ENCODE results near the gene ANKRD30A.
"Not testable (repeated sequence)": the region's sequence is repeated elsewhere in the genome, so short reads cannot be mapped to it uniquely, and the experiment has no call there.

Gene ANKRD30A

GRCh38 chr10:37246637-37247036 lies 121.2 kb downstream of the ANKRD30A start:
- Histone ChIP-seq H2BK12ac (ENCODE audit: low read length in 2 of 2) (no peak overlapping the region), H3K9ac (ENCODE audit: low read length) (no peak overlapping the region), H3K9me3 (ENCODE audit: control insufficient read depth, low read length) (no peaks in the 10 kb centered on the region), H3K36me3 (ENCODE audit: control insufficient read depth in 1 of 2, insufficient read depth in 2 of 2, low read depth in 1 of 2, low read length in 2 of 2) (no peaks in the 10 kb centered on the region), H3K18ac (ENCODE audit: low read depth in 1 of 2, low read length in 2 of 2) (no peak overlapping the region), H2AK5ac (ENCODE audit: low read length, severe bottlenecking) (no peak overlapping the region), H3K4ac (ENCODE audit: low read depth in 1 of 2, low read length in 2 of 2) (no peak overlapping the region), H3K4me1 (ENCODE audit: control insufficient read depth, insufficient read depth, low read depth, low read length) (no peaks in the 10 kb centered on the region), H3K4me2 (ENCODE audit: low read length, poor library complexity, severe bottlenecking) (no peak overlapping the region), H3K4me3 (ENCODE audit: insufficient read depth in 1 of 2, low read depth in 1 of 2, low read length in 2 of 2) (no peak overlapping the region), H2BK120ac (ENCODE audit: low read depth, low read length) (no peak overlapping the region), H3K27ac (ENCODE audit: low read length, poor library complexity, severe bottlenecking) (no peak overlapping the region), H4K8ac (ENCODE audit: low read length) (no peak overlapping the region), H2BK5ac (ENCODE audit: low read depth, low read length, poor library complexity, severe bottlenecking) (no peak overlapping the region), H3K79me1 (replicated peaks; ENCODE audit: low read length, poor library complexity, severe bottlenecking) (no peaks in the 10 kb centered on the region), H2AFZ (ENCODE audit: low read depth, low read length) (no peak overlapping the region), H2BK15ac (ENCODE audit: low read depth, poor library complexity, severe bottlenecking) (no peak overlapping the region), H3K14ac (ENCODE audit: low read length in 2 of 2) (no peak overlapping the region), H4K91ac (ENCODE audit: low read length) (no peak overlapping the region), H3K27me3 (ENCODE audit: control insufficient read depth in 1 of 2, insufficient read depth in 1 of 2, low read length in 2 of 2) (no peaks in the 10 kb centered on the region), H3K23ac (ENCODE audit: low read length in 2 of 2) (no peak overlapping the region)
- no CpG with 5 or more reads among the region's 2 CpGs for WGBS
- no peak for DNase-seq

GRCh38 chr10:37255837-37256236 lies 130.4 kb downstream of the ANKRD30A start:
- H2AFZ ChIP-seq (ENCODE audit: low read depth, low read length); H3K27ac ChIP-seq (ENCODE audit: low read length, poor library complexity, severe bottlenecking); H3K36me3 ChIP-seq (ENCODE audit: control insufficient read depth in 1 of 2, insufficient read depth in 2 of 2, low read depth in 1 of 2, low read length in 2 of 2); H3K4me2 ChIP-seq (ENCODE audit: low read length, poor library complexity, severe bottlenecking); H2BK12ac ChIP-seq (ENCODE audit: low read length in 2 of 2); H4K8ac ChIP-seq (ENCODE audit: low read length); H3K14ac ChIP-seq (ENCODE audit: low read length in 2 of 2); DNase-seq; H3K79me1 ChIP-seq (replicated peaks; ENCODE audit: low read length, poor library complexity, severe bottlenecking); H3K4ac ChIP-seq (ENCODE audit: low read depth in 1 of 2, low read length in 2 of 2); H2BK5ac ChIP-seq (ENCODE audit: low read depth, low read length, poor library complexity, severe bottlenecking); H2BK15ac ChIP-seq (ENCODE audit: low read depth, poor library complexity, severe bottlenecking); H4K91ac ChIP-seq (ENCODE audit: low read length); H3K9me3 ChIP-seq (ENCODE audit: control insufficient read depth, low read length); H3K4me1 ChIP-seq (ENCODE audit: control insufficient read depth, insufficient read depth, low read depth, low read length); H3K9ac ChIP-seq (ENCODE audit: low read length); H3K18ac ChIP-seq (ENCODE audit: low read depth in 1 of 2, low read length in 2 of 2); H3K23ac ChIP-seq (ENCODE audit: low read length in 2 of 2); H2BK120ac ChIP-seq (ENCODE audit: low read depth, low read length); H3K4me3 ChIP-seq (ENCODE audit: insufficient read depth in 1 of 2, low read depth in 1 of 2, low read length in 2 of 2); H2AK5ac ChIP-seq (ENCODE audit: low read length, severe bottlenecking); H3K27me3 ChIP-seq (ENCODE audit: control insufficient read depth in 1 of 2, insufficient read depth in 1 of 2, low read length in 2 of 2): not testable (repeated sequence)
- WGBS, result 28% methylated on average over 3 of the region's 3 CpGs

GRCh38 chr10:37263304-37263703 lies 137.9 kb downstream of the ANKRD30A start:
- WGBS, result 75% methylated on average over 4 of the region's 5 CpGs
- Histone ChIP-seq H2BK5ac (ENCODE audit: low read depth, low read length, poor library complexity, severe bottlenecking) (no peak overlapping the region), H3K79me1 (replicated peaks; ENCODE audit: low read length, poor library complexity, severe bottlenecking) (no peaks in the 10 kb centered on the region), H3K4me1 (ENCODE audit: control insufficient read depth, insufficient read depth, low read depth, low read length) (no peaks in the 10 kb centered on the region), H2BK15ac (ENCODE audit: low read depth, poor library complexity, severe bottlenecking) (no peak overlapping the region), H3K4ac (ENCODE audit: low read depth in 1 of 2, low read length in 2 of 2) (no peak overlapping the region), H2BK12ac (ENCODE audit: low read length in 2 of 2) (no peak overlapping the region), H3K9ac (ENCODE audit: low read length) (no peak overlapping the region), H3K4me2 (ENCODE audit: low read length, poor library complexity, severe bottlenecking) (no peak overlapping the region), H2AFZ (ENCODE audit: low read depth, low read length) (no peak overlapping the region), H3K27me3 (ENCODE audit: control insufficient read depth in 1 of 2, insufficient read depth in 1 of 2, low read length in 2 of 2) (no peaks in the 10 kb centered on the region), H3K14ac (ENCODE audit: low read length in 2 of 2) (no peak overlapping the region), H3K27ac (ENCODE audit: low read length, poor library complexity, severe bottlenecking) (no peak overlapping the region), H3K18ac (ENCODE audit: low read depth in 1 of 2, low read length in 2 of 2) (no peak overlapping the region), H3K4me3 (ENCODE audit: insufficient read depth in 1 of 2, low read depth in 1 of 2, low read length in 2 of 2) (no peak overlapping the region), H2AK5ac (ENCODE audit: low read length, severe bottlenecking) (no peak overlapping the region), H4K8ac (ENCODE audit: low read length) (peak overlapping the region; percentile 4), H2BK120ac (ENCODE audit: low read depth, low read length) (no peak overlapping the region), H3K23ac (ENCODE audit: low read length in 2 of 2) (no peak overlapping the region), H3K9me3 (ENCODE audit: control insufficient read depth, low read length) (no peaks in the 10 kb centered on the region), H3K36me3 (ENCODE audit: control insufficient read depth in 1 of 2, insufficient read depth in 2 of 2, low read depth in 1 of 2, low read length in 2 of 2) (no peaks in the 10 kb centered on the region), H4K91ac (ENCODE audit: low read length) (no peak overlapping the region)
- DNase-seq, result no peak

- H3K9me3 ChIP-seq (ENCODE audit: control insufficient read depth, low read length), result no peaks in the 10 kb centered on the region
- no peak overlapping the region for H4K8ac ChIP-seq (ENCODE audit: low read length)
- no peak overlapping the region for H3K27ac ChIP-seq (ENCODE audit: low read length, poor library complexity, severe bottlenecking)
- no peak overlapping the region for H2BK12ac ChIP-seq (ENCODE audit: low read length in 2 of 2)
- no peak overlapping the region for H2AK5ac ChIP-seq (ENCODE audit: low read length, severe bottlenecking)
- no peak overlapping the region for H3K4me2 ChIP-seq (ENCODE audit: low read length, poor library complexity, severe bottlenecking)
- no peaks in the 10 kb centered on the region for H3K36me3 ChIP-seq (ENCODE audit: control insufficient read depth in 1 of 2, insufficient read depth in 2 of 2, low read depth in 1 of 2, low read length in 2 of 2)
- no peaks in the 10 kb centered on the region for H3K79me1 ChIP-seq (replicated peaks; ENCODE audit: low read length, poor library complexity, severe bottlenecking)
- no peak overlapping the region for H4K91ac ChIP-seq (ENCODE audit: low read length)
- H3K14ac ChIP-seq (ENCODE audit: low read length in 2 of 2), result no peak overlapping the region
- no peak overlapping the region for H3K4me3 ChIP-seq (ENCODE audit: insufficient read depth in 1 of 2, low read depth in 1 of 2, low read length in 2 of 2)
- H3K4ac ChIP-seq (ENCODE audit: low read depth in 1 of 2, low read length in 2 of 2), result no peak overlapping the region
- no peak overlapping the region for H3K18ac ChIP-seq (ENCODE audit: low read depth in 1 of 2, low read length in 2 of 2)
- WGBS, result 40% methylated on average over 2 of the region's 3 CpGs
- no peaks in the 10 kb centered on the region for H3K27me3 ChIP-seq (ENCODE audit: control insufficient read depth in 1 of 2, insufficient read depth in 1 of 2, low read length in 2 of 2)
- no peak overlapping the region for H2AFZ ChIP-seq (ENCODE audit: low read depth, low read length)
- no peak overlapping the region for H2BK15ac ChIP-seq (ENCODE audit: low read depth, poor library complexity, severe bottlenecking)
- no peak overlapping the region for H2BK5ac ChIP-seq (ENCODE audit: low read depth, low read length, poor library complexity, severe bottlenecking)
- no peaks in the 10 kb centered on the region for H3K4me1 ChIP-seq (ENCODE audit: control insufficient read depth, insufficient read depth, low read depth, low read length)
- H3K23ac ChIP-seq (ENCODE audit: low read length in 2 of 2), result no peak overlapping the region
- H2BK120ac ChIP-seq (ENCODE audit: low read depth, low read length), result no peak overlapping the region
- no peak for DNase-seq
- no peak overlapping the region for H3K9ac ChIP-seq (ENCODE audit: low read length)
These were observed 142.9 kb downstream of the ANKRD30A start for GRCh38 chr10:37268266-37268665.
